ENCODE results near the gene GRIN3A.

GRIN3A gene

DNA sequence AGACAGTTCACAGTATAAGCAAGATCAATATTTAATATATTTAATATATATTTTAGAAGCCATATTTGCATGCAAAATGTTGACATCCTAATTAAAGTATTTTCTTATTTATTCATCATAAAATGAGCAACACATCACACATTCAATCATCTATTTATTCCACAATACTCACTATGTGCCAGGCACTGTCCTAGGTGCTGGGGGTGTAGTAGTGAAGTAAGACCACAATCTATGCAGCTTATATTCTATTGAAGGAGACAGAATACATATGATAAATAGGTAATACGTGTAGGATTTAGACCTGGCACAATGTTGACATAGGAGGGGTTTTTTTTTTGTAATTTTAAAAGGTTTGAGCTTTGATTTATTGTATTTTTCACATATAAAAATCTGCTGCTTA is 63.1 kb downstream of the GRIN3A start:
- Histone ChIP-seq H3K4me1 (no peaks in the 10 kb centered on the region), H3K27me3 (no peaks in the 10 kb centered on the region), H3K4me2 (no peak overlapping the region), H3K36me3 (no peaks in the 10 kb centered on the region), H4K20me1 (no peaks in the 10 kb centered on the region), H3K4me3 (no peak overlapping the region), H3K9ac (no peak overlapping the region), H3K27ac (no peak overlapping the region), H3K9me3 (no peaks in the 10 kb centered on the region)
- TF ChIP-seq Cebpa-rat (IDR thresholded peaks at IDR 0.05) = no peak

DNA sequence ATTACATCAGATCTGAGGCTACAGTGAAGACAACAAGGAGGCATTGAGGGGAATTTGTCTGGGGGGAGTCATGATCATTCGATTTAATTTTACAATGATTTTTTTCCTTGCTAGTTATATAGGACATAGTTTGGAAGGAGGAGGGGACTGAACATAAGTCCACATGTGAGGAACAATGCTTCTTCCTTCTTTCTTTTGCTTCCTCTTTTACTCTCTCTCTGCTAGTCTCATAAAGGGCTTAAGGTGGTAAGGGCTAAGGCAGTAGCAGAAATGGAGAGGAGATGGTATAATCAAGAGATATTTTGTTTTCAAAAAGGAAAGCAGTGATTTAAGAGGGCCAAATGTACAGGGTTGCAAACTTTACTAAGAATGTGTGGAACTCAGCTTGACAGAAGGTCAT is 64.3 kb downstream of the GRIN3A start:
- H4K20me1 ChIP-seq = no peaks in the 10 kb centered on the region
- H3K27me3 ChIP-seq = no peaks in the 10 kb centered on the region
- TF ChIP-seq Cebpa-rat (IDR thresholded peaks at IDR 0.05) = no peak
- no peaks in the 10 kb centered on the region for H3K36me3 ChIP-seq
- H3K27ac ChIP-seq = no peak overlapping the region
- no peaks in the 10 kb centered on the region for H3K4me1 ChIP-seq
- H3K4me2 ChIP-seq = no peak overlapping the region
- H3K4me3 ChIP-seq = no peak overlapping the region
- no peak overlapping the region for H3K9ac ChIP-seq
- no peaks in the 10 kb centered on the region for H3K9me3 ChIP-seq

- Histone ChIP-seq H3K9me3 (no peaks in the 10 kb centered on the region), H3K36me3 (no peaks in the 10 kb centered on the region), H3K27me3 (no peaks in the 10 kb centered on the region), H4K20me1 (no peaks in the 10 kb centered on the region), H3K4me1 (no peaks in the 10 kb centered on the region), H3K27ac (no peak overlapping the region), H3K4me2 (no peak overlapping the region), H3K4me3 (no peak overlapping the region), H3K9ac (no peak overlapping the region)
- TF ChIP-seq Cebpa-rat (IDR thresholded peaks at IDR 0.05) = no peak
Observed at GRCh38 chr9:101673642-101674041, 64.8 kb downstream of the GRIN3A start.

DNA sequence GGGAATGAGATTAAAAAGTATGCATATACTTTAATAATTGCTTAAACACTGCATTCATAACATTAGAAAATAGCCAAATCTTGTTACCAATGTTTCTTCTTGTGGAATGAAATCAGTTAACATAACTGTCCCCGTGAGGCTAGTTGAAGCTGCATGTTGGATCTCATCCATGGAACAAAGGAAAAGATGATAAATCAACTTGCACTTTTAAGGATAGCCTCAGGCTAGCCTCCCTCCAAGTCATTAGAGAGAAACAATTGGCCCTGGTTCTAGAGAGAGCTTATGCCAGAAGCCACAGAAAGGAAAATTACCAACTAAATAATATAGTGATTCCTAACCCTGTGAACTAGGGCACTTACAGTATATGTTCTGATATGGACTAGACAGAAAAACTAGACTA is 66.9 kb downstream of the GRIN3A start:
- Histone ChIP-seq H4K20me1 (no peaks in the 10 kb centered on the region), H3K27ac (no peak overlapping the region), H3K9ac (no peak overlapping the region), H3K27me3 (no peaks in the 10 kb centered on the region), H3K4me3 (no peak overlapping the region), H3K4me2 (no peak overlapping the region), H3K4me1 (no peaks in the 10 kb centered on the region), H3K36me3 (no peaks in the 10 kb centered on the region), H3K9me3 (no peaks in the 10 kb centered on the region)
- no peak for TF ChIP-seq Cebpa-rat (IDR thresholded peaks at IDR 0.05)

GRCh38 chr9:101668421-101668820 is 70.0 kb downstream of the GRIN3A start:
- no peak overlapping the region for H3K4me3 ChIP-seq
- H3K36me3 ChIP-seq = no peaks in the 10 kb centered on the region
- no peak for TF ChIP-seq Cebpa-rat (IDR thresholded peaks at IDR 0.05)
- H4K20me1 ChIP-seq = no peaks in the 10 kb centered on the region
- no peak overlapping the region for H3K4me2 ChIP-seq
- H3K9ac ChIP-seq = no peak overlapping the region
- H3K27ac ChIP-seq = no peak overlapping the region
- H3K9me3 ChIP-seq = no peaks in the 10 kb centered on the region
- H3K4me1 ChIP-seq = no peaks in the 10 kb centered on the region
- no peaks in the 10 kb centered on the region for H3K27me3 ChIP-seq

GRCh38 chr9:101664453-101664852 is 74.0 kb downstream of the GRIN3A start:
- Histone ChIP-seq H3K4me2 (no peak overlapping the region), H3K4me3 (no peak overlapping the region), H3K36me3 (no peaks in the 10 kb centered on the region), H3K27ac (no peak overlapping the region), H3K27me3 (no peaks in the 10 kb centered on the region), H4K20me1 (no peaks in the 10 kb centered on the region), H3K4me1 (no peaks in the 10 kb centered on the region), H3K9ac (no peak overlapping the region), H3K9me3 (no peaks in the 10 kb centered on the region)
- no peak for TF ChIP-seq Cebpa-rat (IDR thresholded peaks at IDR 0.05)

- Histone ChIP-seq H3K27me3 (no peaks in the 10 kb centered on the region), H3K9ac (no peak overlapping the region), H3K36me3 (no peaks in the 10 kb centered on the region), H3K4me1 (no peaks in the 10 kb centered on the region), H3K27ac (no peak overlapping the region), H3K9me3 (no peaks in the 10 kb centered on the region), H4K20me1 (no peaks in the 10 kb centered on the region), H3K4me3 (no peak overlapping the region), H3K4me2 (no peak overlapping the region)
- no peak for TF ChIP-seq Cebpa-rat (IDR thresholded peaks at IDR 0.05)
Observed at GRCh38 chr9:101652601-101653175, 85.8 kb downstream of the GRIN3A start.

DNA sequence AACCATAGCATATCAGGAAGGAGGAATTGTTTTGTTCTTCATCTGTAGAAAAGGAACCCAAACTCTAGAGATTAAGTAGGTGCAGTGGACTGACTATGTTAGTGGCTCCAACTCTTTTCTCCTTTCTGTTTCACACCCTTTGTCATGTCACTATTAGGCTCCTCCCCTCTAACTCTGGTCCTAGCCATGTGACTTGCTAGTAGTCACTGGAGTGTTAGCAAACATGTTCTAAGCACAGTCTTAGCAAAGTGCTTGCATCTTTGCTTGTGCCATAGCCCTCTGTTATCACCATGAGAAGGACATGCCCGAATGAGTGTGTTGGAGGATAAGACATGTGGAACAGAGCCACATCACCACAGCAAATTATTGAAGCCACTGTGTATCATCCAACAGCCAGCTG is 88.3 kb downstream of the GRIN3A start:
- no peak for TF ChIP-seq Cebpa-rat (IDR thresholded peaks at IDR 0.05)

GRCh38 chr9:101648493-101648892 is 90.0 kb downstream of the GRIN3A start:
- Histone ChIP-seq H3K9ac (no peak overlapping the region), H3K27ac (no peak overlapping the region), H4K20me1 (no peaks in the 10 kb centered on the region), H3K4me1 (no peaks in the 10 kb centered on the region), H3K27me3 (no peaks in the 10 kb centered on the region), H3K4me3 (no peak overlapping the region), H3K36me3 (no peaks in the 10 kb centered on the region), H3K9me3 (no peaks in the 10 kb centered on the region), H3K4me2 (no peak overlapping the region)
- TF ChIP-seq Cebpa-rat (IDR thresholded peaks at IDR 0.05) = no peak

More for the DNA sequence above, 88.3 kb downstream of the GRIN3A start:
- Histone ChIP-seq H3K36me3 (no peaks in the 10 kb centered on the region), H3K9me3 (no peaks in the 10 kb centered on the region), H4K20me1 (no peaks in the 10 kb centered on the region), H3K9ac (no peak overlapping the region), H3K4me3 (no peak overlapping the region), H3K27ac (no peak overlapping the region), H3K27me3 (no peaks in the 10 kb centered on the region), H3K4me1 (no peaks in the 10 kb centered on the region), H3K4me2 (no peak overlapping the region)

- H3K36me3 ChIP-seq = no peaks in the 10 kb centered on the region
- H3K4me1 ChIP-seq = peaks cover 15% of the 10 kb centered on the region
- H3K4me2 ChIP-seq = no peak overlapping the region
- no peaks in the 10 kb centered on the region for H3K27me3 ChIP-seq
- no peaks in the 10 kb centered on the region for H4K20me1 ChIP-seq
- H3K9ac ChIP-seq = no peak overlapping the region
- no peak for TF ChIP-seq Cebpa-rat (IDR thresholded peaks at IDR 0.05)
- peaks cover 9% of the 10 kb centered on the region for H3K9me3 ChIP-seq
- no peak overlapping the region for H3K27ac ChIP-seq
- no peak overlapping the region for H3K4me3 ChIP-seq
Observed at GRCh38 chr9:101639785-101640665, 98.4 kb downstream of the GRIN3A start.
